ENCODE data around the gene COL25A1.
"Not testable (repeated sequence)": the region's sequence is repeated elsewhere in the genome, so short reads cannot be mapped to it uniquely, and the experiment has no call there.

Gene COL25A1

DNA sequence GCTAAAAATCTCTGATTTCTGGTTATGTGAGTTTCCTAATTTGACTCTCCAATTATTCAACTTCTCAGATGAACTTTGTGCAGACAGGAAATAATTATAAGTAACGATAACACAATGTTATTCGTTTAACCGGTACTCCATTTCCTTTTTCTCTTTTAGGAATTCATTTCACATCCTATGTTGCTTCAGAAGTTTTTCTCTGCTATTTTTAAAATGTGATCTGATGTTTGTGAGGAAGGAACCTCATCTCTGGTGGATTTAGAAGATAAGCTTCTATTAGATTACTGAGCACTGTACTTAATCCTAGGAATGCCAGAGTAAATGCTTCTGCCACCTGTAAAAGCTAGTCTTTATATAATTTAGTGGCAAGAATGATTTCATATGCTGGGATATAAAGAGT is 423.7 kb downstream of the COL25A1 start:
- DNase-seq (ENCODE audit: low read depth in 2 of 2, low spot score in 1 of 2): no peak

DNA sequence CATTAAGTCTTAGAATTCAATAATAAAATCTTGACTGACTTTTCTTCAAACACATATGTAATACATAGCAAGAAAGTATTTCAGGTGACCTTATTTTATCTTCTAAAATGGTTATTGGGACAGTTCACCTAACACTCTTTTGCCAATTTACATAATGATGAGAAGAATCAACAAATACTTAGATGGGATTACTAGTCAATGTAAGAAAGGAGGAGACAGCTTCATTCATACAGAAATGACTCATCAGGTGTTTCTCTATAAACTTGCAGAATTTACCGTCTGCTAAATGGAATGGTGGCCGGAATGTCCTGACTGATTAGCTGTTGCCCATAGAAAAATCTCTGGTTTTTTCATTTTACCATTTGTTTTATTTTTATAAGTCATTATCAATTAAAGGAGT is 424.6 kb downstream of the COL25A1 start:
- DNase-seq (ENCODE audit: low read depth in 2 of 2, low spot score in 1 of 2): no peak

DNA sequence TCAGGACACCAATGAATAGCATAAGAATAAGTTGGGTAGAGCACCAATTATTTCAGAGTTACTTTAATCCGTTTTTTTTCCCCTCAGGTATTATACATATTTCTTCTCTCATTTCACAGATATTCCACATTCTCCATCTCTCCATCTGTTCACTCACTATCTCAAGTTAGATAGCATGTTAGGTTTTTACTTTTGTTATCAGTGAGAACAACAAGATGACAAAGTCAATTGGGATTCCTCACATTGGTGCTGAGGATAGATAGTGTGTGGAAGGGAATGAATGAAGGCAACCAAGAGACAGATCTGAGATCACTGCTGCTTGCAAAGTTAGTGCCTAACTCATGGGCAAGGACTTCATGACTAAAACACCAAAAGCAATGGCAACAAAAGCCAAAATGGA is 427.7 kb downstream of the COL25A1 start:
- DNase-seq (ENCODE audit: low read depth in 2 of 2, low spot score in 1 of 2): no peak

DNA sequence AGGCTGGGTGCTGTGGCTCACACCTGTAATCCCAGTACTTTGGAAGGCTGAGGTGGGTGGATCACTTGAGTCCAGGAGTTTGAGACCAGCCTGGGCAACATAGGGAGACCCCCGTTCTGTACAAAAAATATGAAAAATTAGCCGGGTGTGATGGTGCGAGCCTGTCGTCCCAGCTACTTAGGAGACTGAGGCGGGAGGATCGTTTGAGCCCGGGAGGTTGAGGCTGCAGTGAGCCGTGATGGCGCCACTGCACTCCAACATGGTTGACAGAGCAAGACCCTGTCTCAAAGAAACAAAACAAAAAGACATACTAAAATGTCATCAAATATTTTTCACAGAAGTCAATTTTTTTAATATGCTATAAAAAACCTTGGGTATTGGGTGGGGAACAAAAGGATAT is 432.5 kb downstream of the COL25A1 start:
- not testable (repeated sequence) for DNase-seq (ENCODE audit: low read depth in 2 of 2, low spot score in 1 of 2)

DNA sequence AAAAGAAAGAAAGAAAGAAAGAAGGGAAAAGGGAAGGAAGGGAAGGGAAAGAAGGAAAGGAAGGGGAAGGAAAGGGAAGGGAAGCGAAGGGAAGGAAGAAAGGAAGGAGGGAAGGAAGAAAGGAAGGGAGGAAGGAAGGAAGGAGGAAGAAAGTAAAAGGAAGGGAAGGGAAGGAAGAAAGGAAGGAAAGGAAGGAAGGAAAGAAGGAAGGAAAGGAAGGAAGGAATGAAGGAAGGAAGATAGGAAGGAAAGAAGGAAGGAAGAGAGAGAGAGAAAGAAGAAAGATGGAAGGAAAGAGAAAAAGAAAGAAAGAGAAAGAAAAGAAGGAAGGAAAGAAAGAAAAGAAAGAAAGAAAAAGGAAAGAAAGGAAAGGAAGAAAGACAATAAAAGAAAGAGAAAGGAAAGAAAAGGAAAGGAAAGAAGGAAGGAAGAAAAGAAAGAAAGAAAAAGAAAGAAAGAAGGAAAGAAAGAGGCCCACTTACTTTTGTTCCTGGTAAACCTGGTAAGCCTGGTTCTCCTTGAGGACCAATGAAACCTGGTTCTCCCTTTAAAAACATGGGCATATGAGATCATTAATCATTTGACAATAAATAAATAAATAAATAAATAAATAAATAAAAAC is 433.7 kb downstream of the COL25A1 start:
- DNase-seq (ENCODE audit: low read depth in 2 of 2, low spot score in 1 of 2): no peak

DNA sequence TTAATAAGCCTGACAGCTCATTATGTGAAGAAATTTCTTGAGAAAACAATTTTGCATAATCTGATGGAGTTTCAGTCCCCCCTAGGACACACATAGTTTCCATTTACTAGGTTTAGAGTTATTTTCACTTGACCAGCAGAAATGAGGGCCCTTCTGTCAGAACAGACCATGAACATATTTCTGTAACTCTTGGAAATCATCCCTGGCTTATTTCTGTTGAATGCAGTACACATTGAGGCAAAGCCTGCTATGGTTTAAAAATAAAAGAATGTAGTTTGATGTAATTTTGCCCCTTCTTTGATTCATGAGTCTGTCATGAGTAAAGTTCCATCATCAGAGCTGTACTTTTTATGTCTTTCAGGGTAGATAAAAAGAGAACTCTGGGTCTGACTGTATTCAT is 435.0 kb downstream of the COL25A1 start:
- DNase-seq (ENCODE audit: low read depth in 2 of 2, low spot score in 1 of 2): no peak

DNA sequence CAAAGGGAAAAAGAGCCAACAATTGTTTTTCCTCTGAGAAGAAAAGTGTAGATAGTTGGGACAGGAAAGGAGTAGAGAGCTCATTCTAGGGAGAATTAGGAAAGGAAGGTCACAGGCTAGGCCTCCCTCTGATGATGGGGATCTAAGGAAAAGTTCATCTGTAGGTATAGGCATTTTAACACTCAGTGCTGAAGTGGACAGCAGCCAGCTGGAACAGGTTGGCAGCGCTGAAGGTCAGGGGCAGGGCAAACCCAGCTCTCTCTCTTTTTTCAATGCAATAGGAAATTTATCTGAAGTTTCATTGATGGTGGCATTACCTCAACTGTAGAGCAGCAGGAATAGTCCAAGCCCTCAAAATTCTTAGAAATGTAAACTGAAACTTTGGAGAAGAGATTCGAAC is 441.1 kb downstream of the COL25A1 start:
- no peak for DNase-seq (ENCODE audit: low read depth in 2 of 2, low spot score in 1 of 2)

DNA sequence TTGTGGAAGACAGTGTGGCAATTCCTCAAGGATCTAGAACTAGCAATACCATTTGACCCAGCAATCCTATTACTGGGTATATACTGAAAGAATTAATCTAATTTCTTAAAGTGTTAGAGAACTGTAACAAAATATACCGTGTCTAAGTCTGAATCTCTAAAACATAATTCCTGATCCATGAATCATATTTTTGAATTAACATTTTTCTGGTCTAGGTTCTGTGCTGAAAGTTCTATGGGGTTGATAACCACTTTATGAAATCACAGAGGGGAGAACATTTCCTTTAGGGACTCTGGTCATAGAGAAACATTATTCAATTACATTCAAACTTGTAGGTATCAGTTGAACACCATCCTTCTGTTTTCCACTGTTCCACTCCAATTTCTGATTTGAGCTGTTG is 447.7 kb downstream of the COL25A1 start:
- DNase-seq (ENCODE audit: low read depth in 2 of 2, low spot score in 1 of 2): no peak

DNA sequence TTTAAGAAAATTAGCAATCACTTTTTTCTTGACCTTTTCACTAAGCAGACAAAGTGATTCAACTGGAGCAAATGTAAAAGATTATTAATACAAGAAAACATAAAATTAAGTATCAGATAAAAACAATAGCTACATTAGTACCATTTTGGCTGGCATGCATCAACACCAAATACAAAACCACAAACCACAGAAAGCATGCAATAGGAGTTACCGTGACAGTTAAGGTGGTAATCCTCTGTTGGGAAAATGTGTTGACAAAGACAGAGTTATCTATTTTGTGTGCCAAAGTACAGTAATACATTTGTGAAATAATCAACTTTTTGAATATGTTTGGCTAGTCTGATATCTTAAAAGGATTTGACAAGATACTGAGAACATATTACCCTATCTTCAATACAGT is 449.8 kb downstream of the COL25A1 start:
- no peak for DNase-seq (ENCODE audit: low read depth in 2 of 2, low spot score in 1 of 2)

DNA sequence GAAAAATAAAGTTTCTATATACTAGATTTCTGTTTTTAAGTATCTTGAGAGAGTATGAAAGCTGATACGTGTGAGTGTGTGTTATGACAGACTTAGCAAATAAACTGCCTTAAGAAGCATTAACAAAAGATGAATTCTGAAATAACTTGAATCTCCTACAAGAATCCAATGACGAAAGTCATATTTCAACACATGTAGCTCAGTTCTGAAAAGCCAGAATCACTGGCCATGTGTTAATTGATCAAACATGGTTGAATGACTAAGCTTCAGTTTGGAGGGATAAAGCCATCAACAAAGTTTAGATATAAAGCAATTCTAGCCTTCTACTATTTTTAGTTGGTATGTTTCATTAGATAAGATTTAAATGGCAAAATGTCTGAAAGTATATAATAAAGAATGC is 451.1 kb downstream of the COL25A1 start:
- no peak for DNase-seq (ENCODE audit: low read depth in 2 of 2, low spot score in 1 of 2)

DNA sequence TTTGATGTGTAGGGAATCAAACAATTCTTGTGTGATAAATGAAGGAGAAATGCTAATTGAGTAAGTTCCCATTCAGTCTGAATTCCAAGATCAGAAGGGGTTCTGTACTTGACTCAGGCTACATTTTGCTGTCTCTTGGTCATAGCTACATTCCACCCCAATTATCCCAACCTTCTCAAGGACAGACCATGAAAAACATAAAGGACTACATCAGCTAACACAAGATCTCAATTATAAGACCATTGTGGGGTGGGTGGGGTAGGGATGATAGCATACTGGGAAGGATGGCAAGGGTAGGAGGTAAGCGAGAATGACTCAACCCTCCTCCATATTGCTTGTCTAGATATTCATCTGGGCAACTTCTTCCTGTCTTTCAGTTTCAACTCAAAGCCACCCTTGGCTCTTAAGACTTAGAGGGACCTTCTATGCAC is 452.2 kb downstream of the COL25A1 start:
- DNase-seq (ENCODE audit: low read depth in 2 of 2, low spot score in 1 of 2): no peak

DNA sequence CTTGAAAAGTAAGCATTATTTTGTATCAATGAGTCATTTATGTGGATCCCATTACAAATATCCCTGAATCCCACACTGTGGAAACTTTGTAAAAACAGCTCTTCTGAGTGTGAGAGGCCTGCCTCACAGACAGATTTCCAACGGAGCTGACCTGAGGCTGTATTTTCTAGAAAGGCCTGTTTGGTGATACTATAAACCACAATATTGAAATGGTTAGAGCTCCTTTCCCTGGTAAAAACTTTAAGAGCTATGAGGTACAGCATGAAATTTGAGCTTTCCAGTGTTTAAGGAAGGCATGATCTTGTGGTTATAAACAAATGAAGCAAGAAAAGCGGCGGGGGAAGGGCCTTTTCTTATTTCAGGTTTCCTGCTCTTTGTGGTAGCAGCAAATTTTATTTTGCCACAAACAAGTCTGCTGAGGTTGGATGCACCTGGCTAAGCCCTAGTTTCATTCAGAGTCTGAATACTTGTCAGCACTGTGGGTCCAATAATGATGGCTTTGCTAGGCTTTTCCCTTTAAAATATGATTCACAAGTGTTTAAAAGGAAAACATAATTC is 452.8 kb downstream of the COL25A1 start:
- DNase-seq (ENCODE audit: low read depth in 2 of 2, low spot score in 1 of 2): no peak

DNA sequence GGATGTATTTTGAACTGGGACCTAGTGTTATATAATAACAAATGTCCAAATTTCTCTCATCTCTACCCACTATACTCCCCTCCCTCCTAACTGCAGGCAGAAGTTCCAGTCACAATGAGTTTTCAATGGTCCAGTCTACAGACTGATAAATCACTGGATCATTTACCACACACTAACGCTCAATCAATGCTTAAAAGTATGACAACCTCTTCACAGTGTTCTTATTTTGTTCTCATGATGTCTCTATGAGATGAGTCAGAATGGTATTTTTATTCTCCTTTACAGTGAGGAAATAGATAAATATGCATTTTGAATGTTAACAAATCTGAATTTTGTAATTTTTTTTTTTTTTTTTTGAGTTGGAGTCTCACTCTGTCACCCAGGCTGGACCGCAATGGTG is 455.9 kb downstream of the COL25A1 start:
- DNase-seq (ENCODE audit: low read depth in 2 of 2, low spot score in 1 of 2): no peak

DNA sequence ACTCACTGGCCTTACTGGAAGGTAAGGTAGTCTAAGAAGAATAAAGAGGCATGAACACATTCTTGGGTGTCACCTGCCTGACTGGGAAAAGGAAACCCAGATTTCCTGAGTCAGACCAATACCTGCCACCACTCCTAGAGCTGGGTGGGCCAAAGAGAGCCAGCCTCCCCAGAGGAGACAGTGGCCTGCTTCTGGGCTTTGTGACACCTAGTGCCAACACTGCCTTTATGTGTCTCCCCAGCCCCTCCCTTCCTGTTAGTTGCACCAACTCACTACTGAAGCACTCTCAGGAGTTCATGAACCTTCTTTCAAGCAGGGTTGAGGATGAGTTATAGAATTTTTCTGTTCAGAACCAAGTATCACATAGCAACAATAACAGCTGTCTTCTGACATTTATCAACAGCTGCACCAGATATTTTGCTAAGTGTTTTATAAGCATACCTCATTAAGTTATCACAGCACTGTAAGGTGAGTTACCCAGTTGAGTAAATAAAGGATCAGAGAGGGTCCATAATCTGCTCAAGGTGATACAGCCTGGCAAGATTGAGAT is 462.0 kb downstream of the COL25A1 start:
- no peak for DNase-seq (ENCODE audit: low read depth in 2 of 2, low spot score in 1 of 2)

DNA sequence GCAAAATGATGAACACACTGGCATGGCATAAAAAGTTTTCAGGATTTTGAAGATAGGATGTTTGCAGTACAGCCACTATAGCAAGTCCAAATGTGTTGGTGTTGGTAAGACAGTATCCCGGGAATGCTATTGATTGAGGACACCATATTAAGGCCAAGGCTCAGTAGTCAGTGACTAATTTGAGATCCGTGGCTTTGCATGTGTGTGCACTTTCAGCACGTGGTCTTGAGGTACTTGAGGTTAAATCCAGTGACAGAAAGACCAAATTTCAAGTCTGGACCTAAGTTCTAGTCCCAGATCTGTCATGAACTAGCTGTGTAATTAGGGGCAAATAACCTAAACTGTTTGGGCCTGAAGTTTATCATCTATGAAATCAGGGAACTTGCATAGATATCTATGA is 463.1 kb downstream of the COL25A1 start:
- DNase-seq (ENCODE audit: low read depth in 2 of 2, low spot score in 1 of 2): no peak

DNA sequence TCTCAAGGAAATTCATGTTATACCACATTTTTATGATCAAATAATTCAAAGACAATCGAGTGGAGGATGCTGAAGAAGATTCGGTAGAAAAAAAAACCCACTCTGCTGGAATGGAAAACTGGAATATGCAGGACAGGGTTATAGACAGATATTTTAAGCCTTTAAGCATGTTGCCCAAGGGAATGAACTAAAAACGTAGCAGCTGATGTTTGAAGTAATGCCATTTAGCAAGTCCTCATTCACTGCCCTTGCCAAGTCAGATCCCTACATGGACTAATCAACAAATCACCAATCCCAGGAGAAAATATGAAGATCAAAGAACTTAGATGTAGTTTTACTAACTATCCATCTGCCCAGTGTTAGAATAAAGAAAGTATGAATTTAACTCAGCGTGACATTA is 464.0 kb downstream of the COL25A1 start:
- no peak for DNase-seq (ENCODE audit: low read depth in 2 of 2, low spot score in 1 of 2)

DNA sequence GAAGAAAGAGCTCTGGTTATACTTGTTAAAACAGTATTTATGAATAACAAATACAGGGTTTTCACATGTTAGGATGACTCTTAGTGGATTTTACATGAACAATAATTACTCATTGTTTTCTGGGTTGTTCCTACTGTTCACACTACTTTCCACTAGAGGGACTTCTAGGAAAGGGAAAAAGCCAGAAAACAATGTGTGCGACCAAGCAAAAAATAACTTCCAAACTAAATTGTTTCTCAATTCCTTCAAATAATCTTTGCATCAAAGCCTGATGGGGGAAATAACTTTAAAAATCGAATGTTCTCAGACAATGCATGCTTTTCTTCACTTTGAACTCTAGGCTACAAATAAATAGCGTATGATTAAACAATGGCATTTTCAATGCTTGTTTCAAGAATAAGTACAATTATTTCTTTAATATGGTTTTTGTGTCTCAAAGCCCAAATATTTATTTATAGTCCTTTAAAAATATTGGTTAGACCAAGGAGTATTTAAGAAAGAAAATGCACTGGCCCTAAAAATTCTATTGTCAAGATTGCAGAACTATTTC is 467.5 kb downstream of the COL25A1 start:
- DNase-seq (ENCODE audit: low read depth in 2 of 2, low spot score in 1 of 2): no peak

DNA sequence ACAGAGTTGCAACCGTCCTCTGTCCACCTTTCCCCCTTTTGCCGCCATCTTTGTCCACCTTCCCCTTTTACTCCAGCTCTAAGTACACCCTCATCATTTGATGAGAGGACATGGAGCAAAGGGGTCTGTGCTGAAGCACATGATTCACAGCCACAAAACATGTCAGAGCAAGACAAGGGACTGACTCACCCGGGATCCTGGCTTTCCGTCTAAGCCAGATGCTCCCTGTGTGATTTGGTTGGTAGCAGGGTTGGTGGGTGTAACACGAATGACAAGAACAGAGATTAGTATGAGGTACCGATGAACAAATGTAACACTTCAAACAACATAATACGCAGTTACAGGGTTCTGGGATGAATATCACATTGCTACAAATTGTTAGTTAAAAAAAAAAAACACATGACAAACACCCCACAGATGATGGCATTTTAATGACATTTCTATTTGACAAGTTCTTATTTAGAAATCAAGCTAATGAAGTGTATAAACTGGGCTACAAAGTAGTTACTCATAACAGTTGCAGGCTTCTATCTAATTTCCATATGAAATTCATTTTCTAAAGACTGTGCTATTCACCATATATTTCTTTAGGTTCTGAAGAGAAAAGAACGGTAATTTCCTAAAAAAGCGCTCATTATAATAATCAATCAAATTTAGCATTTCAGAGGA is 468.2 kb downstream of the COL25A1 start:
- no peak for DNase-seq (ENCODE audit: low read depth in 2 of 2, low spot score in 1 of 2)

DNA sequence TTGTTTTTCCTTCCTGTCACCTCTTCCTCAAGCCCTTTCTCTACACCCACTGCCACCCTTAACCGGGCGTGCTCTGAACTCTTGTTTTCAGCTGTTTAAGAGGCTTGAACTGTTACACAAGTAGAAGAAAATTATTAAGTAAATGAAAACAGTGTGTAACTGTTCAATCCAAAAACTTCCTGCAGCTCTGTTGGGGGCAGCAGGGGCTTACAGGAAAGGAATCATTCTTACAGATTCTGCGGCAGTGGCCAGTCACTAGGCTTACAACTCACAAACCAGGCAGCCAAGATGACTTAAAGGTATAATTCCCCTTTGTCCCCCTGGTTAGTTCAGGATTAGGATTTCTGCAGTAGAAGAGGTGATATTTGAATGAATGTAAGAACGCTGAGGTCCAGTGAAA is 469.4 kb downstream of the COL25A1 start:
- no peak for DNase-seq (ENCODE audit: low read depth in 2 of 2, low spot score in 1 of 2)

DNA sequence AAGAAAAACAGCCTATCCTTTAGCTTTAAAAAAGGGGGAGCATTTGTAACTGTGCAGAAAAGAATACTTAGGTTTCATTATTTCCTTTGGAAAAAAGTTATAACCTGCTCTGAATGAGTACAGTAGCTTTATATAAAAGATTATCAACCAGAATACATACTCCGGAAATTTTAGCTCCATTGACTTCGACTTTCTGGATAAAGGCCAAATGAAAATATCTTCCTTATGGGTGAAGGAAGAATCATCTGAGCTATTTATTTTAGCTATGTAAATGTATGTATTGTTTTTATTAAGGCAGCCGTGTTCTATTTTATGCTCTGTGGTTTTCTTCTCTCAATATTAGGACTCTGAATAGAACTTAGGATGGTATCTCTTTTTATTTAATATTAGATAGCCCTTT is 470.6 kb downstream of the COL25A1 start:
- DNase-seq (ENCODE audit: low read depth in 2 of 2, low spot score in 1 of 2): no peak

DNA sequence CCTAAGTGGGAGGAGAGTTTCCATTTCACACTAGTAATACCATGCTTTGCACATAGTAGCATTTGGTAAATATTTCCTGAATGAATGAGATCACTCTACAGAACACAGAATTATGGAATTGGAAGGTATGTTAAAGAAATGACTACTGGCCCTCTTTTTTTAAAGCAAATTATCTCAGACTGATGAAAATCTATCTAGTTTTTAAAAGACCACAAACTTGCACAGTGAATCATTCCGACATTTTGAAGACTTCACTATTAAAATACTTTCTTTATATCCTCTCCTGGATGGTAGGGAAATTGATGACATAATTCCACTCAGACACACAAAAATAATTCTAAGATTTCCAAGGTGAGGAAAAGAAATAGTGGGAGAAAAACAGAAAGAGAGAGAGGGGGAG is 471.2 kb downstream of the COL25A1 start:
- DNase-seq (ENCODE audit: low read depth in 2 of 2, low spot score in 1 of 2): no peak

DNA sequence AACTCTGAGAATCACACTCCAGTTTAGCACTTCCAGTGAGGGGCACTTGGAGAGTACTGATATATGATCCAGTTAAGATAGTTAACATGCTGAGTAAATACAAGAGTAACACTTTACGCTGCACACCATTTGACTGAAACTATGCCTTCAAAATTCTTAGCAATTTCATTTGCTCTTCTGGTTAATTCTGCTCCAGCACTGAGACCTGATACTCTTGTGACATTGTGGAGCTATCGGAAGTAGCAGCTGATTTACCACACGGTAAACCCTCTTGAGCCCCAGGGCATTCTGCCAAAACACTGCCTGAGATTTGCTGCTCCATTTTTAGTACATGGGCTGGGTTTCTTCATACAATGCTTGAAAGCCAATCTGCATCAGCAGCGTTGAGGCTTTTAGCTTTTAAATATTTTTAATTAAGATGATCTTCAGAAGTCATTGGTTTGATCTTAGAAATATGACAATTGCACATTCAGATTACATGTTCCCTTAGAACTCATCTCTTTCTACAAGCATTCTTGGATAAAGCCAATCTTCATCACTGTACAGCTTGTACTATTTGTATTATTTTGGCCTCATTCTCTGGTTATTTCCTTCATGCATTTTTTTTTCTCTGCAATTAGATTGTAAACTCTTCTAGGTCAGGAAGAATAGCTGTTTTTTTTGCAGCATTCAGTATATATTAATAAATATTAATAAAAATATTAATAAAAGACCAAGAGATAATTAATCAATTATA is 471.8 kb downstream of the COL25A1 start:
- no peak for DNase-seq (ENCODE audit: low read depth in 2 of 2, low spot score in 1 of 2)
